ENCODE data around the gene TOP3B. TPM values are rescaled to one million over a fixed set of nuclear protein-coding genes. Genes with fewer than 3 reads are reported as not detected.

TOP3B gene
- total and polyA plus RNA-seq, 9 of the 15 experiments (the other 6 are each of a cell fraction or from before 2014, with no cell fraction given), result 3.0 to 188 (median 112) TPM

GRCh38 chr22:22031183-22031945 lies 48.8 kb upstream of the TOP3B start:
- Histone ChIP-seq H4K20me1 (replicated peaks; ENCODE audit: control insufficient read depth, insufficient read depth, low read length) (peaks cover 16% of the 10 kb centered on the region; the same call in 1 of the 2 replicates), H3K79me2 (ENCODE audit: control insufficient read depth, insufficient read depth, low read length) (no peaks in the 10 kb centered on the region), H3K9ac (ENCODE audit: insufficient read depth in 1 of 2, low read depth in 2 of 2, low read length in 2 of 2) (peak overlapping the region in 1 of 2 experiments; percentile 12; a peak in 2 of 4 replicates), H3K9me3 (replicated peaks; ENCODE audit: control insufficient read depth, insufficient read depth, low read depth, low read length) (no peaks in the 10 kb centered on the region), H3K27me3 (ENCODE audit: control insufficient read depth in 2 of 2, insufficient read depth in 2 of 2, low read length in 2 of 2) (peaks cover 15 to 44% of the 10 kb centered on the region in 2 experiments; a peak in 4 of 5 replicates), H2AFZ (ENCODE audit: low read depth, low read length) (peak overlapping the region; percentile 58), H3K9me1 (ENCODE audit: control insufficient read depth, insufficient read depth, low read length) (no peaks in the 10 kb centered on the region), H3K4me2 (ENCODE audit: insufficient read depth, low read length) (no peak overlapping the region), H3K36me3 (ENCODE audit: control insufficient read depth, insufficient read depth, low read length) (no peaks in the 10 kb centered on the region), H3K4me3 (no peak overlapping the region), H3K27ac (ENCODE audit: extremely low read depth, low read depth, low read length) (no peak overlapping the region), H3K4me1 (replicated peaks in 1 of 2; ENCODE audit: control insufficient read depth in 2 of 2, insufficient read depth in 2 of 2, low read length in 2 of 2) (peaks cover 3 to 10% of the 10 kb centered on the region in 2 experiments; a peak in 4 of 5 replicates)
- in situ Hi-C loops (cut with MboI) (no loop called here), intact Hi-C loops (cut with micrococcal nuclease) (loop anchor here (5.0 to 10.0 kb wide), 2 partner anchors 71 to 393 kb away; no protein-coding TSS in a partner anchor)
- BruUV-seq (replicated peaks), result no TSS peak
- WGBS (ENCODE audit: insufficient coverage, low coverage, missing lambda C conversion rate), result 18% methylated on average over 9 of the region's 9 CpGs
- ChIA-PET CTCF (ENCODE audit: low intra/inter-chr PET ratio) (interaction anchor here (1.3 to 2.9 kb wide), 5 partner anchors 30 to 175 kb away, joined by 4 to 20 read pairs (median 8); no protein-coding TSS in a partner anchor), POLR2A (interaction anchor here (0.5 to 7.9 kb wide), 25 partner anchors 10 to 457 kb away, joined by 3 to 88 read pairs (median 4); partner anchors contain the start of gene TOP3B)
- no peak for DNase-seq (ENCODE audit: extremely low read depth in 1 of 4, low spot score in 3 of 4)
- peak; percentile 8 for ATAC-seq
- no peak for FAIRE-seq
- TF ChIP-seq HMGXB4 (CRISPR knock-in tag; IDR thresholded peaks at IDR 0.05), result no peak
- no peak for TF ChIP-seq SUPT5H (IDR thresholded peaks at IDR 0.05)
- no peak for TF ChIP-seq ZNF146 (CRISPR knock-in tag; IDR thresholded peaks at IDR 0.05; ENCODE audit: unreplicated experiment)
- no peak for TF ChIP-seq NCOA4 (IDR thresholded peaks at IDR 0.05; ENCODE audit: partially characterized antibody)
- TF ChIP-seq MED1 (CRISPR knock-in tag; IDR thresholded peaks at IDR 0.05; ENCODE audit: borderline replicate concordance), result no peak
- no peak for TF ChIP-seq ZC3H11A (IDR thresholded peaks at IDR 0.05; ENCODE audit: low read depth, low read length)
- TF ChIP-seq CTCF (IDR thresholded peaks at IDR 0.05 in 2 of 3, conservative IDR thresholded peaks at IDR 0.05 in 1 of 3; ENCODE audit: insufficient read depth in 2 of 3, low read depth in 1 of 3, low read length in 3 of 3), result no peak
- no peak for TF ChIP-seq NCOA2 (IDR thresholded peaks at IDR 0.05; ENCODE audit: partially characterized antibody in 2 of 2)
- no peak for TF ChIP-seq ZNF655 (CRISPR knock-in tag; IDR thresholded peaks at IDR 0.05)
- no peak for TF ChIP-seq THRAP3 (IDR thresholded peaks at IDR 0.05; ENCODE audit: borderline replicate concordance)
- peak in 1 of 2 experiments; percentile 95; a peak in 2 of 4 replicates for TF ChIP-seq ZNF639 (CRISPR knock-in tag; conservative IDR thresholded peaks at IDR 0.05 in 1 of 2, IDR thresholded peaks at IDR 0.05 in 1 of 2)
